CD8-positive, alpha-beta memory T cell (primary cell): ENCODE data around the gene DNMT1. TPM values are rescaled to one million over a fixed set of nuclear protein-coding genes. Genes with fewer than 3 reads are reported as not detected.

Source experiments
- CTCF ChIA-PET: fragments of 350-600 bp; sonication (Branson Sonifier 250); formaldehyde crosslinking; loops from one replicate; lab custom pipeline; 2021; ENCODE audit warnings: antibody characterized with exemption; lab: Charles Lee
- POLR2A ChIA-PET: fragments of 350-600 bp; sonication (Branson Sonifier 250); formaldehyde crosslinking; loops from one replicate; lab custom pipeline; 2021; ENCODE audit warnings: antibody characterized with exemption; lab: Charles Lee
- DNase-seq, 5 donors: peaks; one replicate each; pipeline versions ENCODE4 v3.0.0 to v3.0.0-alpha.2; 2020 to 2022; ENCODE audit warnings: mixed read lengths in 1 of 5
- H3K27ac ChIP-seq: one replicate; pipeline ENCODE4 v1.7.0; 2013; ENCODE audit warnings: low read depth, mild to moderate bottlenecking, low read length, moderate library complexity
- H3K27me3 ChIP-seq: 2 replicates; pipeline ENCODE4 v1.7.0; 2013; ENCODE audit warnings: low read length, mild to moderate bottlenecking; ENCODE audit not compliant: insufficient read depth, poor library complexity, severe bottlenecking
- H3K36me3 ChIP-seq: 2 replicates; pipeline ENCODE4 v1.7.0; 2013; ENCODE audit warnings: mild to moderate bottlenecking, low read length, moderate library complexity; ENCODE audit not compliant: insufficient read depth
- H3K4me1 ChIP-seq: 2 replicates; pipeline ENCODE4 v1.7.0; 2013; ENCODE audit warnings: mild to moderate bottlenecking, low read length, moderate library complexity; ENCODE audit not compliant: insufficient read depth
- H3K4me3 ChIP-seq: 2 replicates; pipeline ENCODE4 v1.7.0; 2013; ENCODE audit warnings: mild to moderate bottlenecking, low read length
- H3K9me3 ChIP-seq: 2 replicates; pipeline ENCODE4 v1.7.0; 2013; ENCODE audit warnings: mild to moderate bottlenecking, low read length
- H3K27ac Mint-ChIP-seq, 8 donors: one replicate each; pipeline ENCODE4 v1.8.0; 2020 to 2021; ENCODE audit warnings: mixed read lengths in 8 of 8, mild to moderate bottlenecking in 6 of 8, inconsistent platforms in 3 of 8, moderate library complexity in 3 of 8
- H3K27me3 Mint-ChIP-seq, 2 donors: one replicate each; pipeline ENCODE4 v1.8.0; 2020 to 2021; ENCODE audit warnings: mixed read lengths in 2 of 2, mild to moderate bottlenecking in 1 of 2, moderate library complexity in 1 of 2
- H3K36me3 Mint-ChIP-seq, 3 donors: one replicate each; pipeline ENCODE4 v1.8.0; 2020 to 2021; ENCODE audit warnings: mixed read lengths in 3 of 3, inconsistent platforms in 1 of 3, mild to moderate bottlenecking in 1 of 3
- H3K4me1 Mint-ChIP-seq, 3 donors: one replicate each; pipeline ENCODE4 v1.8.0; 2020 to 2021; ENCODE audit warnings: mixed read lengths in 3 of 3, inconsistent platforms in 1 of 3, mild to moderate bottlenecking in 1 of 3
- H3K4me3 Mint-ChIP-seq, 7 donors: one replicate each; pipeline ENCODE4 v1.8.0; 2020 to 2021; ENCODE audit warnings: mixed read lengths in 7 of 7, mild to moderate bottlenecking in 6 of 7, moderate library complexity in 4 of 7, inconsistent platforms in 2 of 7
- H3K9me3 Mint-ChIP-seq, 5 donors: one replicate each; pipeline ENCODE4 v1.8.0; 2020 to 2022; ENCODE audit warnings: mixed read lengths in 5 of 5, mild to moderate bottlenecking in 3 of 5, moderate library complexity in 2 of 5, inconsistent platforms in 1 of 5
- polyA plus RNA-seq: library from polyadenylated mRNA; unstranded; fragments of 300-500 nt; fragmentation: Illumina TruSeq; gene quantifications from one replicate; pipeline ENCODE4 v1.2.3, GENCODE V29; 2021
- total RNA-seq, 2 experiments: library from RNA; stranded (reverse); gene quantifications; one replicate each; pipeline ENCODE4 v1.2.3, GENCODE V29; 2021

Gene DNMT1
- total and polyA plus RNA-seq, 3 experiments from 2014 or later: 142 to 325 (median 307) TPM

DNA sequence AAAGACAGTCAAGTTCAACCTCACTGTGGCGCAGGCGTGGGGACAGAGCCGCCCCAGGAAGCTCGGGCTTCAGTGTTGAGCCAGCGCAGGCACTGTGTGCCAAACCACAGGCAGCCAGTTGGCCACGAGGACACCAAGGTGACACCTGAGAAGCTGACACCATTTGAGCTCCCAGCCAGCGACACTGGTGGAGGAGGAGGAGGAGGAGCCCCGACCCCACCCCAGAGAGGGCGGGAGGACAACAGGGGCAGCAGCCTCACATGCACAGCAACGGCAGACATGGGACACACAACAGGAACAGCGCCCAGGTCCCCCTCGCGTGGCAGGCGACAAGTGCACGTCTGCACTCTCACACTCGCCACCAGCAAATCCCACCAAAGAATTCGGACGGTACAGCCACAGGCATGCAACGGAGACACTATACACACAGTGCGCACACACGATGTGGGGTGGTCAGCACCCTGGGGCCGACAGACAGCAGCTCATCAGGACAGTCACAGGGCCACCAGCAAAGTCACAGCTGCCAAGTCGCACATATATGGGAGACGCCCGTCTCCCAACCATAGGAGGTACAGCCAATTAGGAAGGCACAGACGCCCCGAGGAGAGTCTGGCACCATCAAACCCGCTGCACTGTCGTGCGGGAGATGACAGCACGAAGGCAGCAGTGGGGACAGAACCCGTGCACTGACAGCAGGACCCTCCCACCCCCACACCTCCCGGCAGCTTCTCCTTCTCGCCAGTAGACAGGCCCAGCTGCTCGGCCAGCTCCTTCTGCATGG, 78.5 kb downstream of the DNMT1 start:
- POLR2A ChIA-PET: interaction anchor here (0.8 to 2.8 kb wide), 3 partner anchors 9 to 27 kb away, joined by 3 to 11 read pairs (median 11); partner anchors contain the start of gene PPAN
- Histone ChIP-seq H3K36me3 (peaks cover 28% of the 10 kb centered on the region), H3K27me3 (no peaks in the 10 kb centered on the region), H3K4me3 (no peak overlapping the region), H3K27ac (no peak overlapping the region), H3K9me3 (no peaks in the 10 kb centered on the region), H3K4me1 (peaks cover 53% of the 10 kb centered on the region)
- CTCF ChIA-PET: interaction anchor here (0.9 to 14.2 kb wide), 5 partner anchors 15 to 186 kb away, joined by 3 to 194 read pairs (median 4); partner anchors contain the start of gene ANGPTL6
- DNase-seq: peak in 1 of 5 donors; percentile 49
- Mint-ChIP-seq H3K36me3 (peaks cover 0 to 66% (median 2%) of the 10 kb centered on the region in 3 donors), H3K4me1 (peaks cover 29 to 70% (median 45%) of the 10 kb centered on the region in 3 donors), H3K4me3 (peak overlapping the region in 5 of 7 donors; percentile 12 to 78 (median 55)), H3K9me3 (no peaks in the 10 kb centered on the region), H3K27me3 (peaks cover 0 to 4% of the 10 kb centered on the region in 2 donors), H3K27ac (peak overlapping the region; percentile 54 to 92 (median 82))

DNA sequence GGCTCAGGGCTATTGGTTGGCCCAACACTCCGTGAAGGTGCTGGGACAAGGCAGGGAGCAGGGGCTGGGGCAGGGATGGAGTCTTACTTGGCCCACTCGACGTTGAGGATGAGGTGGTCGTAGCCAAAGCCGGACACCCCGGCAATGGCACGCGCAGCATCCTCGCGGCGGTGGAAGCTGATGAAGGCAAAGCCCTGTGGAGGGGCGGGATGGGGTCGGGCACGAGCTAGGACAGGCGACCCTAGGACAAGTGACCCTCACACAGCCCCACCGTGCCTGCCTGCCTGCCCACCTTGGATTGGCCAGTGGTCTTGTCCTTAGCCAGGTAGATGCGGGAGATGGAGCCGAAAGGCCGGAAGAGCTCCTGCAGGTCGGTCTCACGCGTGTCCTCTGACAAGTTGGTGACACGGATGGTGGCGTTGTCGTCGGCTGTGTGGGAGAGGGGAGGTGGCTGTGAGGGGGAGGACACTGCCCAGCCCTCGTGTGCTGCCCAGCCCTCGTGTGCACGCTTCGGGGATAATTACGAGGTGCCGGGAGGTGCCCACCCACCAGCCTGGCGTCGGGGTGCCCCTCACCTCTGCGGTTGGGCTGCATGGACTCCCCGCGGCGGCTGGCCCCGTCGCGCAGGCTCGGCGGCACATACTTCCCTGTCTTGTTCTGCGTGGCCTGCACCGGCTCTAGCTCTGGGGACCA, 79.2 kb downstream of the DNMT1 start:
- H3K36me3 ChIP-seq: peaks cover 30% of the 10 kb centered on the region
- Mint-ChIP-seq H3K4me3 (peak overlapping the region in 2 of 7 donors; percentile 5 to 54), H3K4me1 (peaks cover 34 to 76% (median 48%) of the 10 kb centered on the region in 3 donors), H3K27ac (peak overlapping the region in 7 of 8 donors; percentile 7 to 92 (median 83)), H3K9me3 (no peaks in the 10 kb centered on the region), H3K27me3 (peaks cover 0 to 5% of the 10 kb centered on the region in 2 donors), H3K36me3 (peaks cover 0 to 71% (median 5%) of the 10 kb centered on the region in 3 donors)
- peaks cover 58% of the 10 kb centered on the region for H3K4me1 ChIP-seq
- peak in 1 of 5 donors; percentile 49 for DNase-seq
- no peak overlapping the region for H3K4me3 ChIP-seq
- ChIA-PET CTCF (interaction anchor here (0.9 to 14.2 kb wide), 3 partner anchors 16 to 134 kb away, joined by 4 to 194 read pairs (median 27); partner anchors contain the start of gene ANGPTL6), POLR2A (interaction anchor here (0.6 to 2.8 kb wide), 4 partner anchors 12 to 24 kb away, joined by 3 to 15 read pairs (median 10); no protein-coding TSS in a partner anchor)
- no peaks in the 10 kb centered on the region for H3K27me3 ChIP-seq
- no peak overlapping the region for H3K27ac ChIP-seq
- H3K9me3 ChIP-seq: no peaks in the 10 kb centered on the region

DNA sequence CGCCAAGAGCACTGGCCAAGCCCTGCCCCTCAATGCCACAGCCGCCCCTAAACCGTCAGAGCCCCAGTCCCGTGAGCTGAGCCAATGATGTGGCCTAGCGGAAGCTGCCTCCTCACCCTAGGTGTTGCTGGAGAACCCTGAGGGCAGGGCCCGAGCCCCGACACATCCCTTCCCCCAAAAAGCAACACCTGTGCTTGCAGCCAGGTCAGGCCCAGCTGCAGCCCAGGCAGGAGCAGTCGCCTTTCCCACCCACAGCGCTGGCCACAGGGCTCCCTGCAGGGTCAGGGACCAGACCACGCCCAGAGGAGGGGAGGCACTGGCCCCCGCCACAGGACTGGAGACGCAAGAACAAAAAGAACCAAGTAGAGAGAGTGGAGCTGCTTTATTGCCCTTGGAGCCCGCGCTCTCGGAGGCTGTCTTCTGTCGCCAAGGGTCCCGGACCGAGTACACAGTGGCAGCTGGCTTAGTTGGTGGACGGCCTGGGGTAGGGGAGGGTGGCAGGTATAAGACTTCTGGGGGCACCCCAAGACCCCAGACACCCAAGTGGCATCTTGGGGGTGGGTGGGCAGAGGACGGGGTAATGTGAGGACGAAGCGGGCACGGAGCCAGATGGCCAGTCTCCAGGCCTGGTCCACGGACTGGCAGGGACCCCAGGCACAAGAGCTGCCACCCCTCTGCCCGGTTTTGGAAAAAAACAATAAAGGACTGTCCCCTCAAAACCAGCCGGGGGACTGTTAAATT, 79.9 kb downstream of the DNMT1 start:
- H3K27ac Mint-ChIP-seq: peak overlapping the region in 7 of 8 donors; percentile 23 to 83 (median 69)
- H3K27me3 ChIP-seq: no peaks in the 10 kb centered on the region
- peaks cover 0 to 76% (median 5%) of the 10 kb centered on the region in 3 donors for H3K36me3 Mint-ChIP-seq
- peaks cover 35 to 79% (median 46%) of the 10 kb centered on the region in 3 donors for H3K4me1 Mint-ChIP-seq
- peak in 1 of 5 donors; percentile 48 for DNase-seq
- H3K9me3 Mint-ChIP-seq: no peaks in the 10 kb centered on the region
- no peak overlapping the region for H3K27ac ChIP-seq
- H3K4me3 ChIP-seq: no peak overlapping the region
- H3K36me3 ChIP-seq: peaks cover 36% of the 10 kb centered on the region
- H3K9me3 ChIP-seq: no peaks in the 10 kb centered on the region
- H3K4me1 ChIP-seq: peaks cover 58% of the 10 kb centered on the region
- ChIA-PET POLR2A (interaction anchor here (0.5 to 2.8 kb wide), 5 partner anchors 11 to 28 kb away, joined by 3 to 15 read pairs (median 10); no protein-coding TSS in a partner anchor), CTCF (interaction anchor here (0.6 to 14.2 kb wide), 6 partner anchors 9 to 144 kb away, joined by 3 to 194 read pairs (median 4); partner anchors contain the start of genes ANGPTL6 and PPAN)
- peaks cover 0 to 5% of the 10 kb centered on the region in 2 donors for H3K27me3 Mint-ChIP-seq
- peak overlapping the region in 3 of 7 donors; percentile 5 to 54 (median 34) for H3K4me3 Mint-ChIP-seq

DNA sequence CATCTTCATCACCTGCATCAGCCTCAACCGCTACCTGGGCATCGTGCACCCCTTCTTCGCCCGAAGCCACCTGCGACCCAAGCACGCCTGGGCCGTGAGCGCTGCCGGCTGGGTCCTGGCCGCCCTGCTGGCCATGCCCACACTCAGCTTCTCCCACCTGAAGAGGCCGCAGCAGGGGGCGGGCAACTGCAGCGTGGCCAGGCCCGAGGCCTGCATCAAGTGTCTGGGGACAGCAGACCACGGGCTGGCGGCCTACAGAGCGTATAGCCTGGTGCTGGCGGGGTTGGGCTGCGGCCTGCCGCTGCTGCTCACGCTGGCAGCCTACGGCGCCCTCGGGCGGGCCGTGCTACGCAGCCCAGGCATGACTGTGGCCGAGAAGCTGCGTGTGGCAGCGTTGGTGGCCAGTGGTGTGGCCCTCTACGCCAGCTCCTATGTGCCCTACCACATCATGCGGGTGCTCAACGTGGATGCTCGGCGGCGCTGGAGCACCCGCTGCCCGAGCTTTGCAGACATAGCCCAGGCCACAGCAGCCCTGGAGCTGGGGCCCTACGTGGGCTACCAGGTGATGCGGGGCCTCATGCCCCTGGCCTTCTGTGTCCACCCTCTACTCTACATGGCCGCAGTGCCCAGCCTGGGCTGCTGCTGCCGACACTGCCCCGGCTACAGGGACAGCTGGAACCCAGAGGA, 80.6 kb downstream of the DNMT1 start:
- Histone ChIP-seq H3K4me3 (no peak overlapping the region), H3K27ac (no peak overlapping the region), H3K36me3 (peaks cover 44% of the 10 kb centered on the region), H3K4me1 (peaks cover 56% of the 10 kb centered on the region), H3K27me3 (no peaks in the 10 kb centered on the region), H3K9me3 (no peaks in the 10 kb centered on the region)
- Mint-ChIP-seq H3K4me1 (peaks cover 31 to 81% (median 43%) of the 10 kb centered on the region in 3 donors), H3K27me3 (peaks cover 0 to 5% of the 10 kb centered on the region in 2 donors), H3K4me3 (peak overlapping the region in 3 of 7 donors; percentile 34 to 87 (median 79)), H3K27ac (peak overlapping the region in 7 of 8 donors; percentile 23 to 98 (median 90)), H3K9me3 (no peaks in the 10 kb centered on the region), H3K36me3 (peaks cover 0 to 76% (median 5%) of the 10 kb centered on the region in 3 donors)
- ChIA-PET CTCF (interaction anchor here (0.6 to 14.2 kb wide), 8 partner anchors 8 to 175 kb away, joined by 3 to 194 read pairs (median 4); partner anchors contain the start of genes ANGPTL6 and PPAN), POLR2A (interaction anchor here (0.5 to 2.8 kb wide), 7 partner anchors 10 to 29 kb away, joined by 3 to 15 read pairs (median 5); no protein-coding TSS in a partner anchor)
- DNase-seq: peak in 1 of 5 donors; percentile 57

DNA sequence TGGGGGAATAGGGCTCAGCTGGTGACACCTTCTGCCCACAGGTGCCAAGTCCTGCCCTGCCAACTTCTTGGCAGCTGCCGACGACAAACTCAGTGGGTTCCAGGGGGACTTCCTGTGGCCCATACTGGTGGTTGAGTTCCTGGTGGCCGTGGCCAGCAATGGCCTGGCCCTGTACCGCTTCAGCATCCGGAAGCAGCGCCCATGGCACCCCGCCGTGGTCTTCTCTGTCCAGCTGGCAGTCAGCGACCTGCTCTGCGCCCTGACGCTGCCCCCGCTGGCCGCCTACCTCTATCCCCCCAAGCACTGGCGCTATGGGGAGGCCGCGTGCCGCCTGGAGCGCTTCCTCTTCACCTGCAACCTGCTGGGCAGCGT, 81.2 kb downstream of the DNMT1 start:
- H3K36me3 Mint-ChIP-seq: peaks cover 0 to 74% (median 5%) of the 10 kb centered on the region in 3 donors
- H3K4me3 Mint-ChIP-seq: peak overlapping the region in 4 of 7 donors; percentile 79 to 93 (median 90)
- Histone ChIP-seq H3K4me3 (no peak overlapping the region), H3K4me1 (peaks cover 53% of the 10 kb centered on the region), H3K27ac (no peak overlapping the region), H3K27me3 (no peaks in the 10 kb centered on the region), H3K9me3 (no peaks in the 10 kb centered on the region), H3K36me3 (peaks cover 47% of the 10 kb centered on the region)
- DNase-seq: peak in 2 of 5 donors; percentile 29 to 60
- H3K4me1 Mint-ChIP-seq: peaks cover 27 to 77% (median 38%) of the 10 kb centered on the region in 3 donors
- ChIA-PET POLR2A (interaction anchor here (0.6 to 2.2 kb wide), 7 partner anchors 10 to 181 kb away, joined by 4 to 15 read pairs (median 5); no protein-coding TSS in a partner anchor), CTCF (interaction anchor here (0.6 to 14.2 kb wide), 10 partner anchors 14 to 175 kb away, joined by 3 to 194 read pairs (median 6); partner anchors contain the start of genes ANGPTL6 and DNMT1)
- peaks cover 0 to 5% of the 10 kb centered on the region in 2 donors for H3K27me3 Mint-ChIP-seq
- no peaks in the 10 kb centered on the region for H3K9me3 Mint-ChIP-seq
- H3K27ac Mint-ChIP-seq: peak overlapping the region; percentile 7 to 99 (median 94)

DNA sequence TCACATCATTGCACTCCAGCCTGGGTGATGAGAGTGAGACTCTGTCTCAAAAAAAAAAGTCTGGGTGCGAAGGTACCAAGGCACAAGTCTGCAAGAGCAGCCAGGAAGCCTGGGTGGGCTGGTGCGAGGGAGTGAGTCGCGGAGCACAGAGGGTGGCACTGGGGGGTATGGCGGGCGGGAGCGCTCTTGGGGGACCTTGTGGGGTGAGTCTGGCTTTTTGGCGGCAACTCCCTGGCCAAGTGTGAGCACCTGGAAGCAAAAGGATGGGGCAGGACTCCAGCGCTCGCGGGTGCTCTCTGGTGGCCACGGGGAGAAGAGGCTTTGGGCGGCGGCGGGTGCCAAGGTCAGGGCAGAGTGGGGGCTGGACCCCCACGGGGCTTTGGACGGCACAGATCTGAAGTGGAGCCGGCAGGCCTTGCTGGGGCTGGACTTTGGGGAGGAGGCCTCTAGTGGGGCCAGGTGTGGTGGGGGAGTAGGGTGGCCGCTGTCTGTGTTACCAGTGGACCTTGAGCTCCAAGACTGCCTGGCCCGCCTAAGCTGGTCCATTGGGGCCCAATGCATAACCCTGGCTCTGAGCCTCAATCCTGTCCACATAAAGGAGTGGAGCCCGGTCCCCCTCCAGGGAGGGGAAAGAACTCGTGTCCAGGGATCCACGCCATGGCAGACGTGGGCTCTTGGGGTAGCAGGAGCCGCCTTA, 81.7 kb downstream of the DNMT1 start:
- peak; percentile 55 to 86 (median 73) for DNase-seq
- no peaks in the 10 kb centered on the region for H3K9me3 ChIP-seq
- peak overlapping the region; percentile 68 to 93 (median 86) for H3K4me3 Mint-ChIP-seq
- ChIA-PET CTCF (interaction anchor here (0.6 to 14.2 kb wide), 12 partner anchors 11 to 203 kb away, joined by 3 to 194 read pairs (median 3); partner anchors contain the start of genes ANGPTL6 and DNMT1), POLR2A (interaction anchor here (0.6 to 2.2 kb wide), 9 partner anchors 9 to 541 kb away, joined by 3 to 15 read pairs (median 5); partner anchors contain the start of gene ILF3)
- no peaks in the 10 kb centered on the region for H3K9me3 Mint-ChIP-seq
- peak overlapping the region; percentile 77 for H3K27ac ChIP-seq
- peaks cover 0 to 5% of the 10 kb centered on the region in 2 donors for H3K27me3 Mint-ChIP-seq
- H3K4me1 ChIP-seq: peaks cover 53% of the 10 kb centered on the region
- H3K36me3 Mint-ChIP-seq: peaks cover 0 to 76% (median 5%) of the 10 kb centered on the region in 3 donors
- H3K27me3 ChIP-seq: no peaks in the 10 kb centered on the region
- no peak overlapping the region for H3K4me3 ChIP-seq
- peaks cover 27 to 80% (median 38%) of the 10 kb centered on the region in 3 donors for H3K4me1 Mint-ChIP-seq
- peaks cover 52% of the 10 kb centered on the region for H3K36me3 ChIP-seq
- H3K27ac Mint-ChIP-seq: peak overlapping the region; percentile 90 to 99 (median 98)
